ENCODE measurements around the gene ZNF346.

The ZNF346 gene

GRCh38 chr5:177036921-177037320, 14.4 kb downstream of the ZNF346 start:
- no peaks in the 10 kb centered on the region for H3K27me3 ChIP-seq (ENCODE audit: insufficient read depth, low read length, poor library complexity, severe bottlenecking)
- no peak overlapping the region for H2AFZ ChIP-seq (ENCODE audit: low read length)
- no peaks in the 10 kb centered on the region for H3F3A ChIP-seq (ENCODE audit: low read depth)
- no peak overlapping the region for H3K9ac ChIP-seq (ENCODE audit: low read depth, low read length, poor library complexity, severe bottlenecking)
- H3K4me2 ChIP-seq (ENCODE audit: low read depth, low read length, poor library complexity, severe bottlenecking) = no peak overlapping the region
- H3K4me1 ChIP-seq (ENCODE audit: insufficient read depth, low read length, poor library complexity, severe bottlenecking) = peaks cover 5% of the 10 kb centered on the region
- H3K9me2 ChIP-seq (replicated peaks; ENCODE audit: low read depth, low read length) = no peaks in the 10 kb centered on the region
- peaks cover 9% of the 10 kb centered on the region; the same call in 1 of the 2 replicates for H3K36me3 ChIP-seq (ENCODE audit: insufficient read depth, low read length)
- H3K4me3 ChIP-seq (ENCODE audit: low read length, poor library complexity, severe bottlenecking) = no peak overlapping the region
- no peaks in the 10 kb centered on the region for H4K20me1 ChIP-seq (ENCODE audit: insufficient read depth, low read length, poor library complexity, severe bottlenecking)
- no peaks in the 10 kb centered on the region for H3K9me3 ChIP-seq (ENCODE audit: insufficient read depth, low read depth, low read length)
- H3K79me2 ChIP-seq (ENCODE audit: insufficient read depth, low read length) = 0 out of 2 replicates have a peak, but pooled peaks cover 9% of the 10 kb centered on the region
- no peak for TF ChIP-seq EZH2phosphoT487 (IDR thresholded peaks at IDR 0.05; ENCODE audit: borderline replicate concordance)
- TF ChIP-seq, protein P1, sequence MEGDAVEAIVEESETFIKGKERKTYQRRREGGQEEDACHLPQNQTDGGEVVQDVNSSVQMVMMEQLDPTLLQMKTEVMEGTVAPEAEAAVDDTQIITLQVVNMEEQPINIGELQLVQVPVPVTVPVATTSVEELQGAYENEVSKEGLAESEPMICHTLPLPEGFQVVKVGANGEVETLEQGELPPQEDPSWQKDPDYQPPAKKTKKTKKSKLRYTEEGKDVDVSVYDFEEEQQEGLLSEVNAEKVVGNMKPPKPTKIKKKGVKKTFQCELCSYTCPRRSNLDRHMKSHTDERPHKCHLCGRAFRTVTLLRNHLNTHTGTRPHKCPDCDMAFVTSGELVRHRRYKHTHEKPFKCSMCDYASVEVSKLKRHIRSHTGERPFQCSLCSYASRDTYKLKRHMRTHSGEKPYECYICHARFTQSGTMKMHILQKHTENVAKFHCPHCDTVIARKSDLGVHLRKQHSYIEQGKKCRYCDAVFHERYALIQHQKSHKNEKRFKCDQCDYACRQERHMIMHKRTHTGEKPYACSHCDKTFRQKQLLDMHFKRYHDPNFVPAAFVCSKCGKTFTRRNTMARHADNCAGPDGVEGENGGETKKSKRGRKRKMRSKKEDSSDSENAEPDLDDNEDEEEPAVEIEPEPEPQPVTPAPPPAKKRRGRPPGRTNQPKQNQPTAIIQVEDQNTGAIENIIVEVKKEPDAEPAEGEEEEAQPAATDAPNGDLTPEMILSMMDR (conservative IDR thresholded peaks at IDR 0.05; ENCODE audit: low read length) = no peak

GRCh38 chr5:177040814-177041420, 18.4 kb downstream of the ZNF346 start:
- 0 out of 2 replicates have a peak, but pooled peaks cover 9% of the 10 kb centered on the region for H3K79me2 ChIP-seq (ENCODE audit: insufficient read depth, low read length)
- H3K4me1 ChIP-seq (ENCODE audit: insufficient read depth, low read length, poor library complexity, severe bottlenecking) = peaks cover 5% of the 10 kb centered on the region
- TF ChIP-seq EZH2phosphoT487 (IDR thresholded peaks at IDR 0.05; ENCODE audit: borderline replicate concordance) = no peak
- TF ChIP-seq, protein P1 (conservative IDR thresholded peaks at IDR 0.05; ENCODE audit: low read length) = no peak
- H3K9me2 ChIP-seq (replicated peaks; ENCODE audit: low read depth, low read length) = no peaks in the 10 kb centered on the region
- H3K4me2 ChIP-seq (ENCODE audit: low read depth, low read length, poor library complexity, severe bottlenecking) = no peak overlapping the region
- H3K9me3 ChIP-seq (ENCODE audit: insufficient read depth, low read depth, low read length) = no peaks in the 10 kb centered on the region
- H3F3A ChIP-seq (ENCODE audit: low read depth) = no peaks in the 10 kb centered on the region
- no peaks in the 10 kb centered on the region for H3K27me3 ChIP-seq (ENCODE audit: insufficient read depth, low read length, poor library complexity, severe bottlenecking)
- H4K20me1 ChIP-seq (ENCODE audit: insufficient read depth, low read length, poor library complexity, severe bottlenecking) = no peaks in the 10 kb centered on the region
- H3K9ac ChIP-seq (ENCODE audit: low read depth, low read length, poor library complexity, severe bottlenecking) = no peak overlapping the region
- no peak overlapping the region for H3K4me3 ChIP-seq (ENCODE audit: low read length, poor library complexity, severe bottlenecking)
- H2AFZ ChIP-seq (ENCODE audit: low read length) = no peak overlapping the region
- peaks cover 22% of the 10 kb centered on the region; the same call in 1 of the 2 replicates for H3K36me3 ChIP-seq (ENCODE audit: insufficient read depth, low read length)

GRCh38 chr5:177041936-177042335, 19.4 kb downstream of the ZNF346 start:
- Histone ChIP-seq H3K9me2 (replicated peaks; ENCODE audit: low read depth, low read length) (no peaks in the 10 kb centered on the region), H3K9me3 (ENCODE audit: insufficient read depth, low read depth, low read length) (no peaks in the 10 kb centered on the region), H2AFZ (ENCODE audit: low read length) (no peak overlapping the region), H3K36me3 (ENCODE audit: insufficient read depth, low read length) (peaks cover 22% of the 10 kb centered on the region; the same call in 1 of the 2 replicates), H3F3A (ENCODE audit: low read depth) (no peaks in the 10 kb centered on the region), H3K4me1 (ENCODE audit: insufficient read depth, low read length, poor library complexity, severe bottlenecking) (no peaks in the 10 kb centered on the region), H4K20me1 (ENCODE audit: insufficient read depth, low read length, poor library complexity, severe bottlenecking) (no peaks in the 10 kb centered on the region), H3K79me2 (ENCODE audit: insufficient read depth, low read length) (no peaks in the 10 kb centered on the region), H3K4me3 (ENCODE audit: low read length, poor library complexity, severe bottlenecking) (no peak overlapping the region), H3K27me3 (ENCODE audit: insufficient read depth, low read length, poor library complexity, severe bottlenecking) (no peaks in the 10 kb centered on the region), H3K4me2 (ENCODE audit: low read depth, low read length, poor library complexity, severe bottlenecking) (no peak overlapping the region), H3K9ac (ENCODE audit: low read depth, low read length, poor library complexity, severe bottlenecking) (no peak overlapping the region)
- TF ChIP-seq, protein P1 (conservative IDR thresholded peaks at IDR 0.05; ENCODE audit: low read length) = no peak
- TF ChIP-seq EZH2phosphoT487 (IDR thresholded peaks at IDR 0.05; ENCODE audit: borderline replicate concordance) = no peak

Measured in Loucy (cell line).